Measurements from ENCODE around the gene RPL13.

The RPL13 gene

GRCh38 chr16:89549007-89549700 lies 11.3 kb upstream of the RPL13 start:
- peak overlapping the region; percentile 61 for H3K27ac Mint-ChIP-seq
- no peaks in the 10 kb centered on the region for H3K4me1 Mint-ChIP-seq
- H3K4me3 Mint-ChIP-seq, result no peak overlapping the region
- no peak for TF ChIP-seq CTCF (IDR thresholded peaks at IDR 0.05)
- H3K9me3 Mint-ChIP-seq, result no peaks in the 10 kb centered on the region
- peaks cover 62% of the 10 kb centered on the region for H3K36me3 Mint-ChIP-seq (ENCODE audit: low read depth)
- no peak for DNase-seq
- peaks cover 2% of the 10 kb centered on the region for H3K27me3 Mint-ChIP-seq (ENCODE audit: low read depth, poor library complexity)

- H3K36me3 Mint-ChIP-seq (ENCODE audit: low read depth), result peaks cover 52% of the 10 kb centered on the region
- no peak for DNase-seq
- H3K9me3 Mint-ChIP-seq, result no peaks in the 10 kb centered on the region
- H3K27me3 Mint-ChIP-seq (ENCODE audit: low read depth, poor library complexity), result peaks cover 2% of the 10 kb centered on the region
- H3K4me1 Mint-ChIP-seq, result no peaks in the 10 kb centered on the region
- H3K4me3 Mint-ChIP-seq, result no peak overlapping the region
- TF ChIP-seq CTCF (IDR thresholded peaks at IDR 0.05), result no peak
- no peak overlapping the region for H3K27ac Mint-ChIP-seq
These were observed 10.0 kb upstream of the RPL13 start for GRCh38 chr16:89550421-89551007.

GRCh38 chr16:89552329-89552728 lies 8.2 kb upstream of the RPL13 start:
- TF ChIP-seq CTCF (IDR thresholded peaks at IDR 0.05), result no peak
- DNase-seq, result no peak
- Mint-ChIP-seq H3K4me1 (peaks cover 12% of the 10 kb centered on the region), H3K9me3 (no peaks in the 10 kb centered on the region), H3K27ac (peak overlapping the region; percentile 57), H3K36me3 (ENCODE audit: low read depth) (peaks cover 64% of the 10 kb centered on the region), H3K4me3 (no peak overlapping the region), H3K27me3 (ENCODE audit: low read depth, poor library complexity) (peaks cover 2% of the 10 kb centered on the region)

- Mint-ChIP-seq H3K4me3 (no peak overlapping the region), H3K36me3 (ENCODE audit: low read depth) (peaks cover 68% of the 10 kb centered on the region), H3K27me3 (ENCODE audit: low read depth, poor library complexity) (peaks cover 2% of the 10 kb centered on the region), H3K9me3 (no peaks in the 10 kb centered on the region), H3K27ac (no peak overlapping the region), H3K4me1 (peaks cover 16% of the 10 kb centered on the region)
- DNase-seq, result no peak
- TF ChIP-seq CTCF (IDR thresholded peaks at IDR 0.05), result no peak
These were observed 7.6 kb upstream of the RPL13 start for GRCh38 chr16:89552913-89553312.

GRCh38 chr16:89553733-89554132 lies 6.7 kb upstream of the RPL13 start:
- H3K4me1 Mint-ChIP-seq, result peaks cover 16% of the 10 kb centered on the region
- H3K9me3 Mint-ChIP-seq, result no peaks in the 10 kb centered on the region
- peaks cover 60% of the 10 kb centered on the region for H3K36me3 Mint-ChIP-seq (ENCODE audit: low read depth)
- no peak for DNase-seq
- H3K27ac Mint-ChIP-seq, result no peak overlapping the region
- TF ChIP-seq CTCF (IDR thresholded peaks at IDR 0.05), result no peak
- no peaks in the 10 kb centered on the region for H3K27me3 Mint-ChIP-seq (ENCODE audit: low read depth, poor library complexity)
- H3K4me3 Mint-ChIP-seq, result no peak overlapping the region

- H3K9me3 Mint-ChIP-seq, result no peaks in the 10 kb centered on the region
- no peak overlapping the region for H3K27ac Mint-ChIP-seq
- no peak for TF ChIP-seq CTCF (IDR thresholded peaks at IDR 0.05)
- no peaks in the 10 kb centered on the region for H3K27me3 Mint-ChIP-seq (ENCODE audit: low read depth, poor library complexity)
- H3K36me3 Mint-ChIP-seq (ENCODE audit: low read depth), result peaks cover 55% of the 10 kb centered on the region
- H3K4me1 Mint-ChIP-seq, result peaks cover 17% of the 10 kb centered on the region
- no peak for DNase-seq
- H3K4me3 Mint-ChIP-seq, result no peak overlapping the region
These were observed 6.1 kb upstream of the RPL13 start for GRCh38 chr16:89554343-89554742.

Data from nephron progenitor cell (in vitro differentiated cells).